GM10266 (cell line): ENCODE measurements around the gene POP4.
A peak's percentile ranks its signal among the peaks of the same experiment; 100 is the strongest.

Experiments used
- DNase-seq: peaks from one replicate; pipeline ENCODE4 v3.0.0; 2012; ENCODE audit errors: extremely low spot score
- TF ChIP-seq, protein P1 (sequence below): IDR thresholded peaks from 2 replicates; pipeline ENCODE4 v1.5.1; 2012; ENCODE audit warnings: mild to moderate bottlenecking, low read depth; ENCODE audit not compliant: control insufficient read depth, insufficient read depth; ENCODE audit errors: missing control alignments

Gene POP4

DNA sequence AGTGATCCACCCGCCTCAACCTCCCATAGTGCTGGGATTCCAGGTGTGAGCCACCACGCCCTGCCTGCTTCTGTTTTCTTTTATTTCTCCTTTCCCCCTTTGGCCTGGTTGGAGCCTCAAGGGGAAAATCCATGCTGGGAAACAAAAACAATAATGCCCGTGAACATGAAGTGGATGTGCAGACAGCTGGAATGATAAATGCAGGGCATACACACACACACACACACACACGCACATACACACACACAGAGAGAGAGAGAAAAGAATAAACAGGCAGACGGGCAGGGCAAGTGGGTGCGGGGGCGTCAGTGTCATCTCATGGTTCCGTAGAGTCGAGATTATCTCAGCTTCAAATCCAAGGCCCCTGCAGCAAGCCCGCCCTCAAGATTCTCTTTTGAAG, 54.8 kb downstream of the POP4 start:
- TF ChIP-seq, protein P1, sequence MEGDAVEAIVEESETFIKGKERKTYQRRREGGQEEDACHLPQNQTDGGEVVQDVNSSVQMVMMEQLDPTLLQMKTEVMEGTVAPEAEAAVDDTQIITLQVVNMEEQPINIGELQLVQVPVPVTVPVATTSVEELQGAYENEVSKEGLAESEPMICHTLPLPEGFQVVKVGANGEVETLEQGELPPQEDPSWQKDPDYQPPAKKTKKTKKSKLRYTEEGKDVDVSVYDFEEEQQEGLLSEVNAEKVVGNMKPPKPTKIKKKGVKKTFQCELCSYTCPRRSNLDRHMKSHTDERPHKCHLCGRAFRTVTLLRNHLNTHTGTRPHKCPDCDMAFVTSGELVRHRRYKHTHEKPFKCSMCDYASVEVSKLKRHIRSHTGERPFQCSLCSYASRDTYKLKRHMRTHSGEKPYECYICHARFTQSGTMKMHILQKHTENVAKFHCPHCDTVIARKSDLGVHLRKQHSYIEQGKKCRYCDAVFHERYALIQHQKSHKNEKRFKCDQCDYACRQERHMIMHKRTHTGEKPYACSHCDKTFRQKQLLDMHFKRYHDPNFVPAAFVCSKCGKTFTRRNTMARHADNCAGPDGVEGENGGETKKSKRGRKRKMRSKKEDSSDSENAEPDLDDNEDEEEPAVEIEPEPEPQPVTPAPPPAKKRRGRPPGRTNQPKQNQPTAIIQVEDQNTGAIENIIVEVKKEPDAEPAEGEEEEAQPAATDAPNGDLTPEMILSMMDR, result no peak
- DNase-seq, result no peak

GRCh38 chr19:29662278-29662603, 56.2 kb downstream of the POP4 start:
- TF ChIP-seq, protein P1, result no peak
- no peak for DNase-seq

DNA sequence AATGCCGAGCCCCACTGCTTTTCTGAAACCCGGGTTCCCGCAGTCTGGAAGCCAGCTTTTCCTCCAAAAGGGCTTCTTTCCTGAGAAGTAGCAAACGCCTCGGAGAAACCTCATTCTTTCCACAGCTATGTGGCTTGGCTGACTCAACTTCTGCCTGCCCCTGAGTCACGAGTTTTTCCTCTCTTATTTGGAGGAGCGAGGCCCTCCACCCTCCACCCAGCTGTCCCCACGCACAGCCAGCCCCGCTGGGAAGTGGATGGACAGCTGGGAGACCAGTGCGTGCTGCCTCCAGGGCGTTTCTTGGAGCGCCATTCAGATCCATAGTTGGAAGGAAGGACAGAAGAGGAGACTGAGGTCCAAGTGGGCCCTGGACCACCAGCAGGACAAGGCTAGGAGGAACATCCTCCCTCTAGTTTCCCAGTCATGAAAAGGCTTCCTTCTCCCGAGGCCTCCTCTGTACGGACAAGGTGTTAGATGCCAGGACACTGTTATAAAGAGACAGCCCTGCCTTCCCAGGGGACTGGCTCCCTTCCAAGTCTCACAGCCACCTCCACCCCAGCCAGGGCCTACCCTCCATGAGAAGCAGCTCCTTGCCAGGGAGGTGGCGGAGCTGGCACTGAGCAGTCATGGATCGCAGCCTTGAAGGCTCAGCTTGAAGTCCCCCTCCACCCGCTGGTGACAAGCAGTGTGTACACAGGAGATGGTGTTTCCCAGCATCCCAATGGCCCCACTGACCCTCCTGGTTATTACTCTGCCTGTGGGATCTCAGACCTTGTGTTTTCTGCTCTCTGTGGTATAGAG, 56.7 kb downstream of the POP4 start:
- TF ChIP-seq, protein P1, result no peak
- no peak for DNase-seq

- TF ChIP-seq, protein P1, result no peak
- no peak for DNase-seq
Measured at GRCh38 chr19:29663861-29664752, 58.0 kb downstream of the POP4 start.

DNA sequence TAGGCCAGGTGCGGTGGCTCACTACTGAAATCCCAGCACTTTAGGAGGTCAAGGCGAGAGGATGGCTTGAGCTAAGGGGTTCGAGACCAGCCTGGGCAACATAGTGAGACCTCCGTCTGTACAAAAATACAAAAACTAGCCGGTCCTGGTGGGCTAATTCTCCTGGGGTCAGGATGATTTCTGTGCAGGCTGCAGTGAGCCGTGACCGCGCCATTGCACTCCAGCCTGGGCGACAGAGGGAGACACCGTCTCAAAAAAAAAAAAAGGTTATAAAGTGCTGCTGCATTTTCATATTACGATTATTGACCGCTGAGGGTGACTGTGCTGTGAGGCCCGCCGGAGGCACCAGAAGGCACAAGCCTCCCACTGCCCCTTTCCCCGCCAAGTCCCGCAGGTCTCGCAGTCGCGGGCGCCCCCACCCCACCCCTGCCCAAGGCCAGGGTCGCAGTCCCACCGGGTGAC, 58.7 kb downstream of the POP4 start:
- TF ChIP-seq, protein P1, result no peak
- DNase-seq, result no peak

GRCh38 chr19:29665215-29665825, 59.2 kb downstream of the POP4 start, which contains the start of gene PLEKHF1:
Gene PLEKHF1, plus strand, starts transcription at chr19:29665461. Its CDS starts 8,379 bp downstream, at chr19:29673840.
- TF ChIP-seq, protein P1, result peak; percentile 53
- DNase-seq, result peak; percentile 96
